ENCODE results near the gene EEF1A1. TPM values are rescaled to one million over a fixed set of nuclear protein-coding genes. Genes with fewer than 3 reads are reported as not detected.
"Not testable (repeated sequence)": the region's sequence is repeated elsewhere in the genome, so short reads cannot be mapped to it uniquely, and the experiment has no call there.

The EEF1A1 gene
- total RNA-seq, 6 donors from 2014 or later, result 3,617 to 10,582 (median 7,272) TPM

- not testable (repeated sequence) for DNase-seq; H3K27me3 ChIP-seq; H3K9me3 ChIP-seq; ATAC-seq (ENCODE audit: low FRiP score in 2 of 2)
- Histone ChIP-seq H3K4me1 (peaks cover 39 to 61% (median 55%) of the 10 kb centered on the region in 4 donors), H3K27ac (peak overlapping the region; percentile 97 to 100 (median 98)), H3K36me3 (peaks cover 21 to 60% (median 34%) of the 10 kb centered on the region in 4 donors), H3K4me3 (peak overlapping the region in 3 of 4 donors; percentile 11 to 82 (median 74))
- WGBS, 2 donors, result 24 to 29% methylated on average over 19 of the region's 19 CpGs
- peak; percentile 19 to 24 for TF ChIP-seq POLR2AphosphoS5 (IDR thresholded peaks at IDR 0.05)
These were observed 2.5 kb downstream of the EEF1A1 start for GRCh38 chr6:73518100-73518981.

GRCh38 chr6:73516514-73517489, 4.0 kb downstream of the EEF1A1 start:
- 44 to 62% methylated on average over 4 of the region's 4 CpGs for WGBS, 2 donors
- ATAC-seq (ENCODE audit: low FRiP score in 2 of 2), result no peak
- peaks cover 21 to 69% (median 34%) of the 10 kb centered on the region in 4 donors for H3K36me3 ChIP-seq
- no peaks in the 10 kb centered on the region for H3K27me3 ChIP-seq
- peaks cover 29 to 47% (median 42%) of the 10 kb centered on the region in 4 donors for H3K4me1 ChIP-seq
- peak overlapping the region; percentile 5 to 72 (median 30) for H3K27ac ChIP-seq
- no peak for DNase-seq
- peak overlapping the region in 1 of 4 donors; percentile 32 for H3K4me3 ChIP-seq
- TF ChIP-seq EP300 (IDR thresholded peaks at IDR 0.05), result no peak
- no peak for TF ChIP-seq CTCF (IDR thresholded peaks at IDR 0.05)
- no peak for TF ChIP-seq POLR2AphosphoS5 (IDR thresholded peaks at IDR 0.05)
- peak in 1 of 4 donors; percentile 37 for TF ChIP-seq POLR2A (IDR thresholded peaks at IDR 0.05)
- no peaks in the 10 kb centered on the region for H3K9me3 ChIP-seq

GRCh38 chr6:73515204-73515655, 5.6 kb downstream of the EEF1A1 start:
- Histone ChIP-seq H3K27ac (peak overlapping the region in 3 of 4 donors; percentile 28 to 72 (median 43)), H3K4me1 (peaks cover 29 to 46% (median 42%) of the 10 kb centered on the region in 4 donors), H3K4me3 (peak overlapping the region in 1 of 4 donors; percentile 10), H3K9me3 (no peaks in the 10 kb centered on the region), H3K27me3 (no peaks in the 10 kb centered on the region), H3K36me3 (peaks cover 21 to 74% (median 34%) of the 10 kb centered on the region in 4 donors)
- TF ChIP-seq CTCF (IDR thresholded peaks at IDR 0.05) (no peak), POLR2AphosphoS5 (IDR thresholded peaks at IDR 0.05) (no peak), EP300 (IDR thresholded peaks at IDR 0.05) (no peak), POLR2A (IDR thresholded peaks at IDR 0.05) (no peak)
- whole genome bisulfite sequencing, 2 donors, result 34 to 36% methylated on average over 4 of the region's 4 CpGs
- DNase-seq, result no peak
- no peak for ATAC-seq (ENCODE audit: low FRiP score in 2 of 2)

- H3K27me3 ChIP-seq, result no peaks in the 10 kb centered on the region
- H3K9me3 ChIP-seq, result no peaks in the 10 kb centered on the region
- 56 to 63% methylated on average over 3 of the region's 3 CpGs for WGBS, 2 donors
- no peak for TF ChIP-seq POLR2AphosphoS5 (IDR thresholded peaks at IDR 0.05)
- TF ChIP-seq POLR2A (IDR thresholded peaks at IDR 0.05), result no peak
- no peak for TF ChIP-seq EP300 (IDR thresholded peaks at IDR 0.05)
- no peak for TF ChIP-seq CTCF (IDR thresholded peaks at IDR 0.05)
- H3K4me1 ChIP-seq, result peaks cover 29 to 46% (median 42%) of the 10 kb centered on the region in 4 donors
- no peak overlapping the region for H3K4me3 ChIP-seq
- no peak for DNase-seq
- peak overlapping the region in 2 of 4 donors; percentile 28 to 72 for H3K27ac ChIP-seq
- no peak for ATAC-seq (ENCODE audit: low FRiP score in 2 of 2)
- peaks cover 21 to 70% (median 34%) of the 10 kb centered on the region in 4 donors for H3K36me3 ChIP-seq
These were observed 6.1 kb downstream of the EEF1A1 start for GRCh38 chr6:73514746-73515110.

Data from upper lobe of left lung (tissue), 6 donors.